NCI-H1105 treated with DMSO at 0.1 percent for 48 hours (cell line): ENCODE measurements around the gene ZNF532.

Experiments used
- DNase-seq: peaks from one replicate; lab custom pipeline; 2025; lab: John Stamatoyannopoulos, UW

Gene ZNF532

DNA sequence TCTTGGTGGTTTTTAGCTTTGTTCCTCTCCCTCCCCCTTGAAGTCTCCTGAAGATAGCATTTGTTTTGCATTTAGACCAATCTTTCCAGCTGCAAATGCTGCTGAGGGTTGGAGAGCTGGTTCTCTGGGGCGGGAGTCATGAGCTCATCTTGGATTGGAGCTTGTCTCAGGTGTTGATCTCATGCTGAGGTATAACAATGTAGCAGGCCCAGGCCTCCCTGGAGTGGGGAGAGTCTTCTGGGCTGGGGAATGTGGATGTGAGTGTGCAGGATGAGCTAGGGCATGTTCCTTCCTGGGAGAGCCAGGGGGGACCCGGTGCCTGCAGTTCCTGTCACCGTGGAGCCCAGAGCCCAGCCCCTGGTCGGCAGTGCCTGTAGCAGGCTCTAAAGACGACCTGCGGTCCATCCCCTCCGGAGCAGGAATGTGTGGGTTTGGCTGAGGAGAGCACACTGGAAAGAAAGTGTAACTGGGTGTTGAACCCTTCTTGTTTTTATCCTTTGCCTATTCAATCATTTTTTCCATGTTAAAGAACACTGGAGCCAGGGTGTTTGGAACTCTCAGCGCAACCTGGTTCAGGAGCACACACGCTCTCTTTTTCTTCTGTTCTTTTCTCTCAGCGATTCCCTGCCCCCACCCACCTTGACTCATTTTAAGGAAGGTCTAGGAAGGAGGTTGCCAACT lies 2.7 kb downstream of the ZNF532 start:
- DNase-seq: no peak

DNA sequence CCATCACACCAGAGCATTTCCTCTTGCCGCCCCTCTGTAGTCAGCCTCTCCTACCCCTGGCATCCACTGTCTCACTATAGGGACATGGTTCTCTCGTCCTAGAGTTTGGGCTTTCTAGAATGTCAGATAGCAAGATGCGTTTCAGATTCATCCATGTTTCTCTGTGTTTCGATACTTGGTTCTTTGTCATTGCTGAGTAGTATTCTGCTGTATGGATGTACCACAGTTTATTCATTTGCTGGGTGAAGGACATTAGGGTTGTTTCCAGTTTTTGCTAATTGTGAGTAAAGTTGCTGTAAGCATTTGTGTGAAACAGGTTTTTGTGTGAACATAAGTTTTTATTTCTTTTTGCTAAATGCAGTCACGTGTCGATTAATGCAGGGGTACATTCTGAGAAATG lies 3.8 kb downstream of the ZNF532 start:
- DNase-seq: no peak

DNA sequence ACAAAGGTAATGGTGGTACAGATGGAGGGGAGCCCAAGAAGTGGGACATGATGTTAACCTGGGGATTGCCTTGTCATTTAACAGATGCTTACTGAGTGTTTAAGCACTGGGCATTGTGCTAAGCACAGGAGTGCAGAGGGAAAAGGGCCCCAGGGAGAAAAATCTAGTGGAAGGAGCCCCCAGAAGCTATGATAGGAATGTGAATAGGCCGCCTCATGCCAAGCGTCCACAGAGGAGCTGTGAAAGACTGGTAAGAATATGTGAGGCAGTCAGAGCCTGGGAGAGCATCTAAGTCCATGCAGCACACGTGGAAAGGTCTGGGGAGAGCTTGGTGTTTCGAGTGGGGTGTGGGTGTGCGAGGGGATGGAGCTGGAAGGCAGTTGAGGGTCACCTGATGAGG lies 5.5 kb downstream of the ZNF532 start:
- DNase-seq: no peak

DNA sequence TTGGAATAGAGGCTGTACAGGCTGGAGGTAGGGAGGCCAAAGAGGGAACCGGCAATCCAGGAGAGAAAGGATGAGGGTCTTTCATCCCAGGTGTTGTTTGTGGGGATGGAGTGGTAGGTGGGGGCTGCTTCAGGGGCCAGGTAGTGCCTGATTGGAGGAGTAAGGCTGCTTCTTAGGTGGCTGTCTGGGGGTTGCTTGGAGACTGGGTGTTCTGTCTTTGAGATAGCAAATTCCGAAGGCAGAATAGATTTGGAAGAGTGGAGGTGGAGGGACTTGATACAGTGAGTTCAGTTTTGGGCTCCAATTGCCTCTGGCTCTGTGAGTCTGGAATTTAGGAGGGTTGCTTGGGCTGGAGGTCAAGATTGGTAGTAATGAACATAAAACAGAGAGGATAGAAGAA lies 5.9 kb downstream of the ZNF532 start:
- no peak for DNase-seq

GRCh38 chr18:58871514-58872420 lies 7.1 kb downstream of the ZNF532 start:
- no peak for DNase-seq

DNA sequence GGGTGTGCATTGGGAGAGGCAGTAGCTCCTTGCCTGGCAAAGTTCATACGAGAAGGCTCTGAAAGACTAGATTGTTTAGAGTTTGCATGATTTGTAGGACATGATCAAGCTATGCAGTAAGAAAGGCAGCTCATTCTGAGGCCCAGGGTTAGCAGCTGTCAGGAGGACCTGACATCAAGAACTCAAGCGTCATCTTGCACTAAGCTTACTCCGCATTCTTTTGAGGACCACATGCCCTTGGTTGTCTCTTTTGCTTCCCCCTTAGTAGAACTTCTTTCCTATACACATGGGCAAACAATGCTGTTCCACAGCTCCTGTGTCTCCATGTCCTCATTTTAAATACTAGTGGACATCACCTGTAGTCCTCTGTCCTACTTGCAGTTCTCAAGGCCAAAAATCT lies 14.0 kb downstream of the ZNF532 start:
- no peak for DNase-seq

DNA sequence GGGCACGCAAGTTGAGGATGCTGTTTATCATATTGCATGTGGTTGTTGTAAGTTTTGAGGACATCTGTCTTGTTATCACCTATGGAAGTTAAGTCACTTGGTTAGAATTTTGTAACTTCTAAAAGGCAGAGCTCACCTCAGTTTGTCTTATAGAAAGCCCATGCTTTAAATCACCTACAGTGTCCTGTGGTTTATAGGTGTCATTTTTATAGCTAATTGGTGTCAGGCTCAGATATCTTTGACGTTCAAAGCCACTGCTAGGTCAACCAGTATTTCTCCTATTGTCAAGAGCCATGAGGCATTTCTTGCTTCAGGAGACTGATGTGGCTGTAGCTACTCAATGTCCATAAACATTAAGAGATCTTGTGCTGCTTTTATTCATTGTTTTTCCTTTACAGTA lies 16.8 kb downstream of the ZNF532 start:
- DNase-seq: no peak

DNA sequence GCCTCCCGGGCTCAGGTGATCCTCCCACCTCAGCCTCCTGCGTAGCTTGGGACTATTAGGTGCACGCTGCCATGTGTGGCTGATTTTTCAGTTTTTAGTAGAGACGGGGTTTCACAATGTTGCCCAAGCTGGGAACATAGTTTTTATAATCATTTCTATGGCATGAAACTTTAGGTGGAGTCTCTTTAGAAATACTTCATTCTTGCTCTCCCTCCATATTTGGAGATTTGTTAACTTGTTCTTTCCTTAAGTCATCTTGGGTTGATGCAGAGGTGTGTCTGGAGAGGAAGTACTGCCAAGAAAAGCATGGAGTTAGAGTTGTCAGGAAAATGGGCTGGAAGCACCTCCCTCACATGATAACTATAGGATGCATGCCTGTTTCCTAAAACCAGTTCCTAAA lies 17.4 kb downstream of the ZNF532 start:
- DNase-seq: no peak

DNA sequence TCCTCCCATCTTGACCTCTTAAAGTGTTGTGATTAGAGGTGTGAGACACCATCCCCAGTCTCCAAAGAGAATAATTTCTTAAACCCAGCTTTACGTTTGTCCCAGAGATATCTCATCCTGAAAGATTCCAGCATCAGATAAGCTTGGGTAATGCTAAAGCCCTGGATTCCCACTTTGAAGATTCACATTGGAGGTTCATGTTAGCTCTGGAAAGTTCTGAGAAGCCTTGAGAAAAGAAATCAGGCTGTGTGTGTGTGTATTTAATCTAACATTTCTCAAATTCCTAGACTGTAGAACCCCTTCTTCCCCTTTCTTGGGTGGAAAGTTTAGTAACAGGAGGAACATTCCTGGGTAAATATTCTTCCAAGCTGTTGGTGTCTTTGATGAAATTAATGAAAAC lies 18.0 kb downstream of the ZNF532 start:
- no peak for DNase-seq

- no peak for DNase-seq
Measured at GRCh38 chr18:58884680-58885079, 20.0 kb downstream of the ZNF532 start.

DNA sequence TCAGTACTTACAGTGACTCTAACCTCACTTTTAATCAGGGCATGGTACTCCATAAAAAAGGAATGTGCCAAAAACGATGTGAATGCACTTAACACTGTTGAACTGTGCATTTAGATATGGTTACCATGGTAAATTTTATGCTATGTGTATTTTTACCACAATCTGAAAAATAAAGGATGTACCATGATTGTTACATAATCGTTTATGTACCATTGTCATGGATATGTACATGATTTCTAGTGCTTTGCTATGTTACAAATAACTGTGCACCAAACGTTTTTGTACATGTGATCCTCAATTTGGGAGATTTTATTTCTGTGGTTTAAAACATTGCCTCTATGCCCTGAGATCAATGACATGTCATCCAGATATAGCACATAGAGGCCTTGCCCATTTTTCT lies 21.8 kb downstream of the ZNF532 start:
- DNase-seq: no peak

GRCh38 chr18:58886864-58887612 lies 22.4 kb downstream of the ZNF532 start:
- DNase-seq: no peak

DNA sequence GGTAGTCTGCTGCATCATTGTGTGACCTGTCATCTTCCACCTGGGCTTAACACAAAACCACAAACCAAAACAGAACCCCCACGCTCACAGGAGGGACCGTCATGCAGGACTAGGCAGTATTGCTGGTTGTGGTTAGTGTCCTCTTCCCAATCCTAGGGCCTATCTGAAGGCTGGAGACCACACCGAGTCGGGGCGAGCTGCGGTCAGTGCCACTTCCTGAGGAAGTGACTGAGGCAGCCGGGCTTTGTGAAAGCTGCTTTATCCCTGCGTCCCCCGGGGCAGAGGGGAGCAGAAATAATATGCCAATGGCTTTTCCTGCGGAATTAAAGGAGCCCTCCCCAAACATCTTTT lies 22.9 kb downstream of the ZNF532 start:
- DNase-seq: no peak

GRCh38 chr18:58891776-58892175 lies 27.1 kb downstream of the ZNF532 start:
- no peak for DNase-seq

- no peak for DNase-seq
Measured at GRCh38 chr18:58892488-58892887, 27.8 kb downstream of the ZNF532 start.

GRCh38 chr18:58893388-58894099 lies 28.9 kb downstream of the ZNF532 start:
- DNase-seq: no peak

- DNase-seq: no peak
Measured at GRCh38 chr18:58894930-58895329, 30.3 kb downstream of the ZNF532 start.

- DNase-seq: no peak
Measured at GRCh38 chr18:58895385-58895784, 30.7 kb downstream of the ZNF532 start.

- no peak for DNase-seq
Measured at GRCh38 chr18:58896268-58896667, 31.6 kb downstream of the ZNF532 start.

DNA sequence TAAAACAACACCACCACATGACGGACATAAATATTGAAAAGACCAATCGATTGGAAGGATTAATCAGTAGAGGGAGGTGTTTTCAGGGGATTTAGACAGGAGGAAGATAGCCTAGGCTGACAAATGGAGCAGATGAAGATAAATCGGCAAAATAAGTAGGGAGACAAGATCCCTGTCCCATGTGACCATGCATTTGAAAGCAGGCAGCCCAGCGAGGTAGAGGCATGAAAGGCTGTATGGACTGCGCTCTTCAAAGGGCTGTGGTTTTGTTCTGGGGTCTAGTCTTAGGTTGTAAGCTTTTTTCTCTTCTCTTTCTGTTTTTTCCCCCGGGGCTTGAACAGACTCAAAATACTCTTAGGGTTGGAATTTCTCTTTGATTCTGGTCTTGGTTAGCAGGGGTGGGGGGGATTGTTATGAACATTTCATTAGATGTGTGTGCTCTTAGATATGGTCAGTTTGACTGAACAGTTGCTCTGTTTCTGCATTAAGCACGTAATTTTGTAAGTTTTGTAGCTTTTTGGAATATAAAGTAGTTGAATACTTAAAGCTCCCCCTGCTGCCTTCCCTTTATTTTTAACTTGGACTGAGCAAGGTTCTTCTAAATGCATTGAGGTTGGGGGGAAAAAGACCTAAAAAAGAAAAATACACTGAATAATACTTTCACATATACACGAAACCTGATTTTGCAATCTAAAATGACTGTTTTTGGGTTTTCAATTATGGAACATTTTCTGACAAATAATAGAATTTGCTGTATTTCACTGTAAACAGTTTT lies 32.2 kb downstream of the ZNF532 start:
- DNase-seq: no peak

GRCh38 chr18:58898010-58898799 lies 33.5 kb downstream of the ZNF532 start:
- DNase-seq: peak; percentile 7
